Testis (tissue), 3 donors: ENCODE results near the gene OR5H1. TPM values are rescaled to one million over a fixed set of nuclear protein-coding genes. Genes with fewer than 3 reads are reported as not detected.

Experiments used
- DNase-seq: peaks from one replicate; pipeline ENCODE4 v3.0.0-alpha.2; 2019
- H3K27ac ChIP-seq, 2 donors: fragments of 200-600 bp; sonication (generic); one replicate each; pipeline ENCODE4 v1.5.1; 2019
- H3K27me3 ChIP-seq: fragments of 200-600 bp; sonication (generic); one replicate; pipeline ENCODE4 v1.5.1; 2019
- H3K36me3 ChIP-seq: fragments of 200-600 bp; sonication (generic); one replicate; pipeline ENCODE4 v1.5.1; 2017; ENCODE audit warnings: low read depth; ENCODE audit errors: missing control alignments
- H3K4me1 ChIP-seq: fragments of 200-600 bp; sonication (generic); one replicate; pipeline ENCODE4 v1.5.1; 2019
- H3K4me3 ChIP-seq, 2 donors: fragments of 200-600 bp; sonication (generic); one replicate each; pipeline ENCODE4 v1.5.1; 2017 to 2019
- H3K9me3 ChIP-seq: fragments of 200-600 bp; sonication (generic); one replicate; pipeline ENCODE4 v1.5.1; 2017
- CTCF ChIP-seq, 3 experiments: fragments of 450-650 bp in 2 of 3; fragments of 200-600 bp in 1 of 3; sonication (generic) in 1 of 3; IDR thresholded peaks; one replicate each; pipeline ENCODE4 v1.5.1; 2016 to 2019; ENCODE audit warnings: antibody characterized with exemption in 3 of 3, mild to moderate bottlenecking in 2 of 3, moderate library complexity in 1 of 3
- POLR2A ChIP-seq: fragments of 450-650 bp; IDR thresholded peaks from one replicate; pipeline ENCODE4 v1.6.1; 2017; ENCODE audit warnings: antibody characterized with exemption, mild to moderate bottlenecking, moderate library complexity
- intact Hi-C: fragments of 100-400 bp; cut with DNase I; formaldehyde crosslinking; loops from one replicate; pipeline ENCODE4 v1.15.1; 2023; ENCODE audit warnings: low total_unique reads
- polyA plus RNA-seq: library from polyadenylated mRNA; stranded (reverse); fragments of 350-450 nt; fragmentation: Illumina TruSeq; extraction: RNeasy Lipid Tissue Mini Kit (QIAGEN cat#74804); gene quantifications from one replicate; pipeline ENCODE4 v1.2.3, GENCODE V29; 2014; ENCODE audit warnings: low read depth, low replicate concordance; ENCODE audit not compliant: insufficient read depth
- total RNA-seq, 2 donors: library from RNA; depleted of rRNA; stranded (reverse); fragments of >200 nt; gene quantifications; one replicate each; pipeline ENCODE4 v1.2.3, GENCODE V29; 2016

OR5H1 gene
- total and polyA plus RNA-seq, 3 donors from 2014 or later, result 0.08 TPM; not detected in 2

GRCh38 chr3:98185180-98185579, 54.7 kb downstream of the OR5H1 start:
- no peaks in the 10 kb centered on the region for H3K27me3 ChIP-seq
- no peaks in the 10 kb centered on the region for H3K9me3 ChIP-seq
- H3K4me1 ChIP-seq, result no peaks in the 10 kb centered on the region
- TF ChIP-seq POLR2A (no peak), CTCF (IDR thresholded peaks at IDR 0.05) (no peak)
- intact Hi-C loops, result no loop called here
- H3K4me3 ChIP-seq, result no peak overlapping the region
- no peaks in the 10 kb centered on the region for H3K36me3 ChIP-seq
- DNase-seq, result no peak
- no peak overlapping the region for H3K27ac ChIP-seq

Other genes with a start within 250 kb of the OR5H1 start
- 10 to 100 TPM; 16.3 to 22.5 TPM for gene RIOX2, start 158.3 kb upstream of the OR5H1 start, total RNA-seq
- 14.0 TPM for gene RIOX2, start 158.3 kb upstream of the OR5H1 start, polyA plus RNA-seq
- gene GABRR3, start 95.4 kb upstream of the OR5H1 start, total RNA-seq, result under 1 TPM; 0.19 to 0.55 TPM
- 0.38 TPM for gene GABRR3, start 95.4 kb upstream of the OR5H1 start, polyA plus RNA-seq
- gene OR5AC2, start 43.5 kb upstream of the OR5H1 start, total RNA-seq, result not detected
- not detected for gene OR5AC2, start 43.5 kb upstream of the OR5H1 start, polyA plus RNA-seq
- gene OR5H14, start 16.8 kb downstream of the OR5H1 start, total RNA-seq, result under 1 TPM; 0.06 to 0.16 TPM
- gene OR5H14, start 16.8 kb downstream of the OR5H1 start, polyA plus RNA-seq, result 0.41 TPM
- gene OR5H15, start 36.0 kb downstream of the OR5H1 start, total RNA-seq, result not detected
- gene OR5H15, start 36.0 kb downstream of the OR5H1 start, polyA plus RNA-seq, result not detected
- gene OR5H6, start 133.5 kb downstream of the OR5H1 start, total RNA-seq, result not detected
- gene OR5H6, start 133.5 kb downstream of the OR5H1 start, polyA plus RNA-seq, result not detected
- gene OR5H2, start 151.8 kb downstream of the OR5H1 start, total RNA-seq, result not detected
- not detected for gene OR5H2, start 151.8 kb downstream of the OR5H1 start, polyA plus RNA-seq
- gene OR5K4, start 223.1 kb downstream of the OR5H1 start, total RNA-seq, result not detected
- gene OR5K4, start 223.1 kb downstream of the OR5H1 start, polyA plus RNA-seq, result not detected